LNCAP (cell line): Measurements from ENCODE around the gene ATP6V0D1.

Experiments
- TF ChIP-seq, protein P1 (sequence below): fragments of 450-650 bp; IDR thresholded peaks from 2 replicates; pipeline ENCODE4 v1.5.1; 2017; ENCODE audit warnings: mild to moderate bottlenecking

ATP6V0D1 gene

DNA sequence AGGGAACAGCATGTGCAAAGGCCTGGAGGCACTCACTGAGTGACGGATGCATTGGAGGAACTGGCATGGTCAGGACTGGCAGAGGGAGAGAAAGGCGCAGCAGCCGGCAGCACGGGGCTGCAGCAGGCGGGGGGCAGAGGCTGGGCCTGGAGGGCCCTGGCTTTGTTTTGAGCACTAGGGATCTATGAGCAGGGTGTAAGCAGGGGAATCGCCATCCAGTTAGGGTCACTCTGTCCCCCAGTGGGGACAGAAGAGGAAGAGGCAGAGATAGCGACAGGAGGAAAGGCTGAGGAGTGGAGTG lies 35.9 kb downstream of the ATP6V0D1 start:
- TF ChIP-seq, protein P1, sequence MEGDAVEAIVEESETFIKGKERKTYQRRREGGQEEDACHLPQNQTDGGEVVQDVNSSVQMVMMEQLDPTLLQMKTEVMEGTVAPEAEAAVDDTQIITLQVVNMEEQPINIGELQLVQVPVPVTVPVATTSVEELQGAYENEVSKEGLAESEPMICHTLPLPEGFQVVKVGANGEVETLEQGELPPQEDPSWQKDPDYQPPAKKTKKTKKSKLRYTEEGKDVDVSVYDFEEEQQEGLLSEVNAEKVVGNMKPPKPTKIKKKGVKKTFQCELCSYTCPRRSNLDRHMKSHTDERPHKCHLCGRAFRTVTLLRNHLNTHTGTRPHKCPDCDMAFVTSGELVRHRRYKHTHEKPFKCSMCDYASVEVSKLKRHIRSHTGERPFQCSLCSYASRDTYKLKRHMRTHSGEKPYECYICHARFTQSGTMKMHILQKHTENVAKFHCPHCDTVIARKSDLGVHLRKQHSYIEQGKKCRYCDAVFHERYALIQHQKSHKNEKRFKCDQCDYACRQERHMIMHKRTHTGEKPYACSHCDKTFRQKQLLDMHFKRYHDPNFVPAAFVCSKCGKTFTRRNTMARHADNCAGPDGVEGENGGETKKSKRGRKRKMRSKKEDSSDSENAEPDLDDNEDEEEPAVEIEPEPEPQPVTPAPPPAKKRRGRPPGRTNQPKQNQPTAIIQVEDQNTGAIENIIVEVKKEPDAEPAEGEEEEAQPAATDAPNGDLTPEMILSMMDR, result no peak

DNA sequence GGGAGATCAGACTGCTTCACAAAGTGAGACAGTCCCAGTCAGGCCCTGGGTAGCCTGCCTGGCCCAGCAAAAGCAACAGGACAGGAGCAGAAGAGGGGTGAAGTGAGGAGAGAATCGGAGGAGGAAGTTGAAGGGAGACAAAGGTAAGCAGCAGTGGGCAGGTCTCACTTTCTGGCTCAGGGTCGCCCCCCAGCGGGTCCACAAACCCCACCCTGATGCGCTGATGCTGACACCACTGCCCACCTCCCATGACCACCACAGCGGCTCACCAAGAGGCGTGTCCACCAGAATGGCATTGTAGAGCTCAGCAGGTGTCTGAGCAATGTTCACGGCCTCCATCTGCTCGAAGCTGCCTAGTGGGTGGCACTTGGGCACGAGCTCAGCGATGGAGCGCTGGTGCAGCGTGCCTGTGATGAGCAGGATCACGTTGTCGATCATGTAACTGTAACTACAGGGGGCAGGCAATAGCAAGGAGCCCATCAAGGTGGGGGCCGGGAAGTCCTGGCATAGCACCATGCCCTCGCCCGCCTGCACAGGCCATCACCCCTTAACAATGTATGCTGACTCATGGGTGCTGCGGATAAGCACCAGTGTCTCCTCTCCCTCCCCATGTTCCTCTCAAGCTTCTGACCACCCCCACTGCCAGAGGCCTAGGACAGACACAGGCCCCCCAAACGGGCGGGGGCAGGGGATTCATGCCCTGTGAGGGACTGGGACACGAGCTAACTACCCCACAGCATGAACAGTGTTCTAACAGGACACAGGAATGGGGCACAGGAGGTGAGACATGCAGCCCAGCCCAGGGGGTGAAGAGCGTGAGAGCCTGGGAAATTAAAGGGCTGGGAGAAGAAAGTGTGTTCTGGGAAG lies 36.5 kb downstream of the ATP6V0D1 start:
- TF ChIP-seq, protein P1, result no peak

DNA sequence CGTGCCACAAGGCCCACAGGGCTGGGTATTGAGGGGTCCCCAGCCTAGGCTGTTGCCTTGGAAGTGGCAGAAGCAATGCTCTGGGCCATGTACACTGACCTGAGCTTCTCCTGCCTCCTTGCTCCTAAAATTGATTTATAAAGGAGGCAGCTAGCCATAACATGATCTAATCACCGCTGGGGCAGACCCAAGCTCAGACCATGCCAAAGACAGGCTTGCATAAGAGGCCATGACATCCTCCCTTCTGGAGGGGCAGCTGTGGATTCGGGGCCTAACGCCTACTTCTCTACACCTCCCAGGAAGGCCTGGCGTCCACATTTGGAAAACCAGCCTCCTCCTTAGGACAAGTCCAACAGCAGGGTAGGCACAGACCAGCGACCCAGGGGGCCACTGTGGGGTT lies 37.7 kb downstream of the ATP6V0D1 start:
- TF ChIP-seq, protein P1, result no peak

DNA sequence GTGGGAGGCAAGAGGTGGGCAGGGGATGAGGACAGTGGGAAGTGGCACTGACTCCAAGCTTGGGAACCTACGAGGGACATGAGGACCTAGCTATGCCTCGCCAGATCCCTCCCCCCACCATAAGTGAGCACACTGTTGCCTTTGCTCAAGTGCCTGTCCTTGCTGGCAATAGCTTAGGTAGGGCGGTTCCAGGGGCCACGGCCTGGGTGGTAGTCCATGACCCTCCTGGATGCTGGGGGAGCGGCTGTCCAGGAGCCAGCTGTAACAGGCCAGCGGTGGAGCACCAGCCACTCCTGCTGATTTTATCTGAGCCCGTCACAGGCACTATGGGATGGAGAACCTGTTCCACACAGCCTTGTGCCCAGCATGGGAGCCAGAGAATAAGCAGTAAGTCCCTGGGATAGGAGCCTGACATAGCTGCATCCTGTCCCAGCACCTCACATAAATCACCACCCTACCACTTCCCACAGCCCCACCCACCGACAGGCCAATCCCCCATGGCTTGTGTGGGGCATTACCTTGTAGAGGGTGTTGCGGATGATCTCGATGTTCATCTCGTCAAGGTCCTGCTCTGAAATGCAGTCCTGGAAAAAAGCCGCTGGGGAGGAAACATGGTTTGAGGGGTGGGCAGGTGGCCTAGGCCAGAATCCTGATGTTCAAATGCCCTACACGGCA lies 38.2 kb downstream of the ATP6V0D1 start:
- TF ChIP-seq, protein P1, result no peak

DNA sequence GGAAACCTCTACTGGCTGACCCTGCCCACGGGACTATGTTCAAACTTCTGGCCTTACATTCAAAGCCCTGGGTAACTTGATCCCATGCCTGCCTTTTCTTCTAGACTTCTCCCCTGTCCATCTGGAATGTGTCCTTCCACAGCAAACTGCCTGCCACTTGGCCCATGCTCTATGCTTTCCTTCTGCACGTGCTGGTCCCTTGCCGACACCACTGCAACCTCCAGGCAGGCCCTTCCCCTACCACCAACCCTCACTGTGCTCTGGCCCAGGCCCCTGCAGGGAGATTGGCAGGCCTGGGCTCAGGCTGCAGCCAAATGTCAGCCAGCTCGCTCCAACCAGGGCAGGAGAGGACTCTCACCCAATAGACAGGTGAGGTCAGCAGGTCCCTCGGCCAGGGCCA lies 39.0 kb downstream of the ATP6V0D1 start:
- TF ChIP-seq, protein P1, result no peak

DNA sequence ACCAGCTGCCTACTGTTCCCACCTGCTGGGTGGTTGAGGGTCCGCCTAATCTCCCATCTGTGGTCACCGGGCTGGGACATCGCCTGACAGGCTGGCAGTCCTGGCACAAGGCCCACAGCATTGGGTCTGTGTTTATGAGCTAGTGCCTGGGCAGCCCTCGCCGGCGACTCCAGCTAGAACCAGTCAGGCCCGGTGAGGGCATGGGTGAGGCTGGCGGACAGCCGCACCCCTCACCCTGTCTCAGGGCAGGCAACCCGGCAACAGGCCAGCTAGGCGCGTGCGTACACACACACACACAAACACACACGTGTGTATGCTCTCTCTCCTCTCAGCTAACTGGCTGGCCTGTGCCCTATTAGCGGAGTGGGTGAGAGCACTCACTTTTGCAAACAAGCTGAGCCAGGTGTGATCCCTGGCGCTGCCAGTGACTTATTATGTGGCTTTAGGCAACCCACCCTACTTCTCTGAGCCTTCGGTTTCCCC lies 39.6 kb downstream of the ATP6V0D1 start:
- TF ChIP-seq, protein P1, result no peak

DNA sequence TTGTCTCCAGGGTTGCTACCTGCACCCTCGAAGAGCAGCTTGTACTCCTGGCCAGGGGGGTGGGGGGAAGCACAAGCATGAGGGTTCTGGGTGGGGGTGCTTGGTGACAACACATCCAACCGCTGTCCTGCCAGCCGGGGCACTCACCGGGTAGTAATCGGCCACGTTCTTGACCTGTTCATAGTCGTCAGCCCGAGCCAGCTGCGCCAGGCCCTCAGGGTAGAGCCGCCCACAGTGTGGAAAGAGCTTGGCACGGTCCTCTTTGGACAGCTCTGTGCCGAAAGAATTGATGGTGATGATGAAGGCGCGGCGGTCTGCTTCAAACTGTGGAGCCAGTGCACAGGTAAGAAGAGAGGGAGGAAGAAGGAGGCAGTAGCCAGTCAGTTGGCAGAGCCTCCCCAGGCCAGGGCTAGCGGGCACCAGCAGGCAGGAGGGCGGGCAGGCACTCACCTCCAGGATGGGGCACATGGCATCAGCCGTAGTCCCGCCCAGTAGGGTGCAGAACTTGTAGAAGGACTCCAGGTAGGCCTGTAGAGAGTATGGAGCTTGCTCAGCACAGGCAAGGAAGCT lies 42.0 kb downstream of the ATP6V0D1 start:
- TF ChIP-seq, protein P1, result no peak
